Measurements from ENCODE around the gene TM9SF4.

TM9SF4 gene

DNA sequence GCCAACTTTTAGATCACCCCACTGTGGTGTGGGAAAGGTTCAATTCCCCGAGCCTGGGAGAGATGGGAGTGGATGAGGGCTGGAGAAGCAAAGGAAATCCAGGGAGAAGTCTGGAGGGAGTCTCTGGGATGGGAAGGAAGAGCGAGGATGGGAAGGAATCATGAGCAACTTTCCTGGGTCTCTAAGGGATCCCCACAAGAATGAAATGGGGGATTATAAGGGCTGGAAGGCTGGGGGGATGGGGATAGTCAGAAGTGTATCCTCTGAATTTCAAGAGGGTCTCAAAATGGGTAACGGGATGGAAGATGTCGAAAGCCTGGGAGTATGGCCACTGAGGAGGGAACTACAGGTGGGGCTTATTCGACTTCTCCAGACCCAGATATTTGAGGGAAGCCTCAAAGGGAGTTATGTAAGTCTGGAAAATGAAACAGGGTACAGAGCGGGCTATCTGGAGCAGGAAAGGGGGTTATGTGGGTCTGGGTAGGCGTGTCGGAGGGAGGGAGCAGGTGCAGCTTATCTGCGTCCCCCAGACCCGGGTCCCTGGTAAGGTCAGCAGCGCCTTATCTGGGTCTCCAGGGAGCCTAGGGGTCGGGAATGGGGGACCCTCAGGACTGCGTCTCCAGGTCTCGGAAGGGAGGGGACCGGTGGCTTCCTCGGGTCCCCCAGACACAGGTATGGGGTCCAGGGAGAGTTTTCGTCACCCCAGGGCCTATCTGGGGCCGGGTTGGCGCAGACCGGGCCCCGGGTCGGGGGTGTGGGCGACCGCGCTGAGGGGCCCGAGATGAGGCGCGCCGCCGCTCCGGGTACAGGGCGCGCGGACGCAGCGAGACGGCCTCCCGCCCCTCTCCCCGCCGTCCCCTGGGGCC is 97.5 kb downstream of the TM9SF4 start:
- H3K4me1 ChIP-seq = peaks cover 15% of the 10 kb centered on the region
- H3K4me3 ChIP-seq (ENCODE audit: low read depth, low read length) = peak overlapping the region; percentile 91
- peak overlapping the region; percentile 70 for H2AFZ ChIP-seq
- TF ChIP-seq, protein P1, sequence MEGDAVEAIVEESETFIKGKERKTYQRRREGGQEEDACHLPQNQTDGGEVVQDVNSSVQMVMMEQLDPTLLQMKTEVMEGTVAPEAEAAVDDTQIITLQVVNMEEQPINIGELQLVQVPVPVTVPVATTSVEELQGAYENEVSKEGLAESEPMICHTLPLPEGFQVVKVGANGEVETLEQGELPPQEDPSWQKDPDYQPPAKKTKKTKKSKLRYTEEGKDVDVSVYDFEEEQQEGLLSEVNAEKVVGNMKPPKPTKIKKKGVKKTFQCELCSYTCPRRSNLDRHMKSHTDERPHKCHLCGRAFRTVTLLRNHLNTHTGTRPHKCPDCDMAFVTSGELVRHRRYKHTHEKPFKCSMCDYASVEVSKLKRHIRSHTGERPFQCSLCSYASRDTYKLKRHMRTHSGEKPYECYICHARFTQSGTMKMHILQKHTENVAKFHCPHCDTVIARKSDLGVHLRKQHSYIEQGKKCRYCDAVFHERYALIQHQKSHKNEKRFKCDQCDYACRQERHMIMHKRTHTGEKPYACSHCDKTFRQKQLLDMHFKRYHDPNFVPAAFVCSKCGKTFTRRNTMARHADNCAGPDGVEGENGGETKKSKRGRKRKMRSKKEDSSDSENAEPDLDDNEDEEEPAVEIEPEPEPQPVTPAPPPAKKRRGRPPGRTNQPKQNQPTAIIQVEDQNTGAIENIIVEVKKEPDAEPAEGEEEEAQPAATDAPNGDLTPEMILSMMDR (IDR thresholded peaks at IDR 0.05) = no peak
- peak overlapping the region; percentile 92 for H3K9ac ChIP-seq
- H3K9me3 ChIP-seq (ENCODE audit: control insufficient read depth, low read length) = no peaks in the 10 kb centered on the region
- H3K4me2 ChIP-seq (ENCODE audit: low read length) = peak overlapping the region; percentile 97
- H3K27ac ChIP-seq = peak overlapping the region; percentile 63
- H3K79me2 ChIP-seq = peaks cover 33% of the 10 kb centered on the region
- no peaks in the 10 kb centered on the region for H3K36me3 ChIP-seq (ENCODE audit: control insufficient read depth, insufficient read depth, low read length)
- H3K27me3 ChIP-seq (ENCODE audit: control insufficient read depth, insufficient read depth, low read length) = no peaks in the 10 kb centered on the region

DNA sequence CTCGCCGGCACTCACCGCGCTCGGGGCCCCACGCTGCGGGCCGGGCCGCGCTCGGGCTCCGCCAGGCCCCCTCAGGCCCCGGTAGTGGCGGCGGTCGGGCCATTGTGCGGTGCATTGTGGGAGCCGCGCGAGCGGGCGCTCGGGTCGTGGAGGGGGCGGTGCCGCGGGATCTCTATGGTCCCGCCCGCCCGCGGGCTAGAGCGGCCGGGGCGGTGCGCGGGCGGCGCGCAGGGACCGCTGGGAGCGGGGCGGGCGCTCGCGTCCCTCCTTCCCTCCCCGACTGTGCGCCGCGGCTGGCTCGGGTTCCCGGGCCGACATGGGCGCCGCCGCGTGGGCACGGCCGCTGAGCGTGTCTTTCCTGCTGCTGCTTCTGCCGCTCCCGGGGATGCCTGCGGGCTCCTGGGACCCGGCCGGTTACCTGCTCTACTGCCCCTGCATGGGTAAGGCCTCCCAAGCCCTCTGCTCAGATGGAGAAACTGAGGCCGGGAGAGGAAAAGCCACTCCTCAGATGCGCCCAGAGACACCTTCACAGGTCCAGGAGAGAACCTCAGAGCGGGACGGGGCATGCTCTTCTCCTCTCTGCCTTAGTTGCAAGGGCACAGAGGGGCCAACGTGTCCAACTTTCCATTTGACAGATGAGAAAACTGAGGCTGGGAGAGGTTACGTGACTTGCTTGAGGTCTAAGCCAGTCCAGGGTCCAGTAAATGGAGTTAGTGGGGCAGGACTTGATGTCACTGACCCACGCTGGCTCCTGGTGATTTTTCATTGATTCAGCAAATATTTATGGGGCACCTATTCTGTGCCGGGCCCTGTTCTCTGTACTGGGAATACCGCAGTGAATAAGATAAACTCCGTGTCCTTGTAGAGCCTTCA is 98.3 kb downstream of the TM9SF4 start, which contains the start of the genes PLAGL2 and POFUT1:
Gene PLAGL2, minus strand, starts transcription at position 118 of the 873 bp plus-strand sequence. CDS start 5,565 bp downstream, outside the sequence.
Gene POFUT1, plus strand, starts transcription at position 255 of the 873 bp plus-strand sequence. Its CDS starts 62 bp downstream, at position 317.
- peak within 1 kb of the TSS; percentile 97 for H3K4me2 ChIP-seq (ENCODE audit: low read length)
- peaks cover 15% of the 10 kb centered on the region for H3K4me1 ChIP-seq
- H3K27ac ChIP-seq = peak within 1 kb of the TSS; percentile 63
- H2AFZ ChIP-seq = peak within 1 kb of the TSS; percentile 87
- no peaks in the 10 kb centered on the region for H3K36me3 ChIP-seq (ENCODE audit: control insufficient read depth, insufficient read depth, low read length)
- TF ChIP-seq, protein P1 (IDR thresholded peaks at IDR 0.05) = peak; percentile 28
- H3K27me3 ChIP-seq (ENCODE audit: control insufficient read depth, insufficient read depth, low read length) = no peaks in the 10 kb centered on the region
- peak within 1 kb of the TSS; percentile 91 for H3K4me3 ChIP-seq (ENCODE audit: low read depth, low read length)
- H3K9ac ChIP-seq = peak within 1 kb of the TSS; percentile 92
- H3K9me3 ChIP-seq (ENCODE audit: control insufficient read depth, low read length) = no peaks in the 10 kb centered on the region
- peaks cover 29% of the 10 kb centered on the region for H3K79me2 ChIP-seq

DNA sequence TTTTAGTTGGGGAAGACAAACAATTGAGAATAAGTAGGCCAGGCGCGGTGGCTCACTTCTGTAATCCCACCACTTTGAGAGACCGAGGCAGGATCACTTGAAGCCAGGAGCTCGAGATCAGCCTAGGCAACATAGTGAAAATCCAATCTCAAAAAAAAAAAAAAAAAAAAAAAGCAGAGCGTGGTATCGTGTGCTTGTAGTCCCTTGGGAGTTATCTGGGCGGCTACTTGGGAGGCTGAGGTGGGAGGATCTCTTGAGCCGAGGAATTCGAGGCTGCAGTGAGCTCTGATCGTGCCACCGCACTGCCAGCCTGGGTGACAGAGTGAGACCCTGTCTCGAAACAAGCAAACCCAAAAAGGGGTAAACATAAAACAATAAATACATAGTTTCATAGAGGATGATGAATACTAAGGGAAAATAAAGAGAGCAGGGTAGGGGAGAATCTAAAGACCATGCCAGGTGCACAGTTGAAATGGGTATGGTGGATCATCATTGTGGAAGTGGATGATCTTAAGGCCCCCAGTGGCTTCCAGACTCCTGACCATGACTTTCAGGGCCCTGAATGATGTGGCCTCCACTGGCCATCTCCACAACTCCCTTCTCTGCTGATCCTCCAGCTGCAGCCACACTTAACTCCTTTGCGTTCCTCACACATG is 99.1 kb downstream of the TM9SF4 start:
- peaks cover 15% of the 10 kb centered on the region for H3K4me1 ChIP-seq
- H3K79me2 ChIP-seq = peaks cover 22% of the 10 kb centered on the region
- H3K4me3 ChIP-seq (ENCODE audit: low read depth, low read length) = peak overlapping the region; percentile 81
- no peak overlapping the region for H3K9ac ChIP-seq
- H2AFZ ChIP-seq = peak overlapping the region; percentile 87
- no peaks in the 10 kb centered on the region for H3K27me3 ChIP-seq (ENCODE audit: control insufficient read depth, insufficient read depth, low read length)
- TF ChIP-seq, protein P1 (IDR thresholded peaks at IDR 0.05) = no peak
- no peaks in the 10 kb centered on the region for H3K36me3 ChIP-seq (ENCODE audit: control insufficient read depth, insufficient read depth, low read length)
- no peaks in the 10 kb centered on the region for H3K9me3 ChIP-seq (ENCODE audit: control insufficient read depth, low read length)
- peak overlapping the region; percentile 53 for H3K27ac ChIP-seq
- H3K4me2 ChIP-seq (ENCODE audit: low read length) = peak overlapping the region; percentile 81

DNA sequence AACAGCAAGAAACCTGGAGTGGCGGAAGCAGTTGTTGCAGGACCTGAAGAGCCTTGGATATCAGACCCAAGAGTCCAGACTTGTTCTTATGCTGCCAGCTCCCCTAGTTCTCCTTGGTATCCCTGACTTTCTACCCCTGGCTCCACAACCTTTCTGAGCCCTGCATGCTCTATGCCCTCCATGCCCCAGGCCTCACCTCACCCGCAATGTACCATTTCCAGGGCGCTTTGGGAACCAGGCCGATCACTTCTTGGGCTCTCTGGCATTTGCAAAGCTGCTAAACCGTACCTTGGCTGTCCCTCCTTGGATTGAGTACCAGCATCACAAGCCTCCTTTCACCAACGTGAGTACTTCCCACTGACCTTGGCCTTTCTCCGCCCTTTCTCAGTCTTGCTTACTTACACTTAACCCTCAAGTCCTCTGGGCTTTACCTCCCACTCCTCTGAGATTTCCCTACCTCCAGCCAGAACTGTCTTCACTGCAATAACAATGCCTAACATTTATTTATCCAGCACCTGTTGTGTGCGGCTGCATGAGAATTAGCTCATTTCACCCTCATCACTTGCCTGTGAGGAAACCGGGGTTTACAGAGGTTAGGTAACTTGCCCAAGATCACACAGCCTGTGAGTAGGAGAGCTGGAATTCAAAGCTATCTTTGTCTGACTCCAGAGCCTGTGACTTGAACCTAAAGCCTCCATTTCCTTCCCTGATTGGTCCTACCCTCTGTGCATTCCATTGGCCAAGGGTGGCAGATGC is 100.5 kb downstream of the TM9SF4 start:
- Histone ChIP-seq H2AFZ (no peak overlapping the region), H3K4me1 (peaks cover 15% of the 10 kb centered on the region), H3K36me3 (ENCODE audit: control insufficient read depth, insufficient read depth, low read length) (no peaks in the 10 kb centered on the region), H3K79me2 (peaks cover 16% of the 10 kb centered on the region), H3K4me2 (ENCODE audit: low read length) (peak overlapping the region; percentile 24), H3K27me3 (ENCODE audit: control insufficient read depth, insufficient read depth, low read length) (no peaks in the 10 kb centered on the region), H3K9me3 (ENCODE audit: control insufficient read depth, low read length) (no peaks in the 10 kb centered on the region), H3K4me3 (ENCODE audit: low read depth, low read length) (no peak overlapping the region), H3K27ac (no peak overlapping the region), H3K9ac (no peak overlapping the region)
- TF ChIP-seq, protein P1 (IDR thresholded peaks at IDR 0.05) = no peak

All from parathyroid adenoma (tissue), 2 donors.